Left lung (tissue), 10 donors: Measurements from ENCODE around the gene HOXD1. TPM values are rescaled to one million over a fixed set of nuclear protein-coding genes. Genes with fewer than 3 reads are reported as not detected.

ENCODE experiments used
- ATAC-seq: fragments of 200-7000 bp; cut with Tn5 transposase; one replicate; pipeline ENCODE4 v1.9.1; 2020; ENCODE audit warnings: moderate library complexity
- DNase-seq, 4 donors: peaks; one replicate each; pipeline ENCODE4 v3.0.0-alpha.2; 2013 to 2020
- H3K27ac ChIP-seq, 2 donors: fragments of 200-600 bp; sonication (generic) in 1 of 2; one replicate each; pipeline versions ENCODE4 v1.5.0 to v1.8.0; 2020 to 2021
- H3K27me3 ChIP-seq, 2 donors: fragments of 200-600 bp; sonication (generic) in 1 of 2; one replicate each; pipeline versions ENCODE4 v1.5.0 to v1.8.0; 2020 to 2021
- H3K36me3 ChIP-seq, 2 donors: fragments of 200-600 bp; sonication (generic) in 1 of 2; one replicate each; pipeline versions ENCODE4 v1.5.0 to v1.8.0; 2020 to 2021
- H3K4me1 ChIP-seq, 2 donors: fragments of 200-600 bp; one replicate each; pipeline ENCODE4 v1.8.0; 2021
- H3K4me3 ChIP-seq, 2 donors: fragments of 200-600 bp; sonication (generic) in 1 of 2; one replicate each; pipeline versions ENCODE4 v1.5.0 to v1.8.0; 2020 to 2021; ENCODE audit warnings: mild to moderate bottlenecking in 1 of 2
- H3K9me3 ChIP-seq, 2 donors: fragments of 200-600 bp; sonication (generic) in 1 of 2; one replicate each; pipeline versions ENCODE4 v1.5.0 to v1.8.0; 2020 to 2021
- intact Hi-C, 2 donors: fragments of 100-400 bp; cut with DNase I; formaldehyde crosslinking; loops; one replicate each; pipeline versions ENCODE4 v1.11.2 to v1.14.2; 2022
- polyA plus RNA-seq, 6 donors: library from polyadenylated mRNA; unstranded; fragments of 120-200 nt; gene quantifications; one replicate each; pipeline ENCODE4 v1.2.1, GENCODE V29; 2013; ENCODE audit not compliant: insufficient read length in 6 of 6
- total RNA-seq, 2 donors: library from RNA; stranded (reverse); fragmentation: NEBNext Ultra II Directional; extraction: Animal tissue kit (Norgen Biotek cat#: 25700); gene quantifications; one replicate each; pipeline ENCODE4 v1.2.1, GENCODE V29; 2021
- TF ChIP-seq, protein P1 (sequence below), 2 donors: fragments of 200-600 bp; sonication (generic) in 1 of 2; IDR thresholded peaks; one replicate each; pipeline versions ENCODE4 v1.5.0 to v1.8.0; 2021; ENCODE audit warnings: antibody characterized with exemption in 2 of 2
- donor health status: DM: no; HTN: yes; CAD: no.
- donor health status: DM: no; HTN: no; CAD: no.

The HOXD1 gene
- total and polyA plus RNA-seq, 8 donors = 0.35 to 5.9 (median 1.9) TPM

DNA sequence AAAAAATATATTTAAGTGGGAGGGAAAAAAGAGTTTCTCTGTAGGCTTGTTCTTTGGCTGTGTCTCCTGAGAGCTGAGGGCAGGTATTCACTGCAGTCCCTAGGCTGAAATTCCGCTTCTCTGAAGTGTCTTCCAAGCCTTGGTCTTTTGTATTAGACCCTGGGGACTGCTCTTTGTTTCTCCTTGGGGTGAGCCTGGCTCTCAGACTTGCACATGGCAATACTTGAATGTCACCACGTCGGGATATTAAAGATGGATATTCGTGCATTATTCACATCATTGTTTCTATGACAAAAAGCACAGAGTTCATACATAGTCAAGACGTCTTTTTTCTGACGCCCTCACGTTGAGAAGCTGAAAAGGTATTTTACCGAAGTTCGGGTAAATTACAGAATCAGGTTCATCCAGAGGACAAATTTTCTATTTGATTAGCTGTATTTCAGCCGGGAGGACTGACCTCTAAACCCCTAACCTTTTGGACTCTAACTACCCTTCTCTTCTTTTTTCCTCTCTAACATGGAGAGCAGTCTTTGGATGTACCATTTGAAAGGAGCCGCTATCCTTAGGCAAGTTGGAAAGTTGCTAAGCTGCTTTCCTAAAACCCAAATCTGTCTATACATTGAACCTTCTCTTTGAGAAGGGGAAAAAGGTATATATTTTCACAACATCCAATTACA lies 33.8 kb upstream of the HOXD1 start:
- TF ChIP-seq, protein P1, sequence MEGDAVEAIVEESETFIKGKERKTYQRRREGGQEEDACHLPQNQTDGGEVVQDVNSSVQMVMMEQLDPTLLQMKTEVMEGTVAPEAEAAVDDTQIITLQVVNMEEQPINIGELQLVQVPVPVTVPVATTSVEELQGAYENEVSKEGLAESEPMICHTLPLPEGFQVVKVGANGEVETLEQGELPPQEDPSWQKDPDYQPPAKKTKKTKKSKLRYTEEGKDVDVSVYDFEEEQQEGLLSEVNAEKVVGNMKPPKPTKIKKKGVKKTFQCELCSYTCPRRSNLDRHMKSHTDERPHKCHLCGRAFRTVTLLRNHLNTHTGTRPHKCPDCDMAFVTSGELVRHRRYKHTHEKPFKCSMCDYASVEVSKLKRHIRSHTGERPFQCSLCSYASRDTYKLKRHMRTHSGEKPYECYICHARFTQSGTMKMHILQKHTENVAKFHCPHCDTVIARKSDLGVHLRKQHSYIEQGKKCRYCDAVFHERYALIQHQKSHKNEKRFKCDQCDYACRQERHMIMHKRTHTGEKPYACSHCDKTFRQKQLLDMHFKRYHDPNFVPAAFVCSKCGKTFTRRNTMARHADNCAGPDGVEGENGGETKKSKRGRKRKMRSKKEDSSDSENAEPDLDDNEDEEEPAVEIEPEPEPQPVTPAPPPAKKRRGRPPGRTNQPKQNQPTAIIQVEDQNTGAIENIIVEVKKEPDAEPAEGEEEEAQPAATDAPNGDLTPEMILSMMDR (IDR thresholded peaks at IDR 0.05) = no peak

DNA sequence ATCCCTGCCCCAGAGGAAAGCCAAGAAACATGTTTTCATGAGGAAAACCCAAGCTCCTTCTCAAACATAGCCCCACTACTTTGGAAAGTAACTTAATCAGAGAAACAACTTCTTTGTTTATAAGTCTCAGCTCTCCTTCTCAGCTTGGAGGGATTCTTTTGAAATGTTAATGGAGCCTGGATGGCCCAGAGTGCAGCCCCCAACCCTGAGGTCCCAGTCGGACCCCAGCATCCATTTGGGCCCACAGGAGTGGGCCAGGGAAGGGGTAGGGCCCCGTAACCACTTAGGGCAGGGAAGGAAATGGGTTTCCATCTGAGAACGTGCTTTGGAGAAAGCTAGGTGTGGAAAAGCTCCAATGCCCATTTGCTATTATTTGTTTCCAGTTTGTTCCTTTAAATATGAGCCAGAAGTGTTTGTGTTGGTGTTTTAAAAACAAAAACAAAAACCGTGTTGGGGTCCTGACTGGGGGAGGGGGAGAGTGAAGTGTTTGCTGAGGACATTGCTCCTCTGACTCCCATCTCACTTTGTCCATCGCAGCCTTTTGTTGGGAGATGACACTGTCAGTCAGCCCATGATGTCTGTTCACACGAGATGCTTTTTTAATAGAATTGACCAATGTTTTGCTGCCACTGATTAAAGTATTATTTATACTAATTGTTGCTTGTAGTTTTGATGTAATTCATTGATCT lies 33.0 kb upstream of the HOXD1 start:
- no peak overlapping the region for H3K4me3 ChIP-seq
- no peak overlapping the region for H3K27ac ChIP-seq
- H3K4me1 ChIP-seq = peaks cover 0 to 10% of the 10 kb centered on the region in 2 donors
- TF ChIP-seq, protein P1 (IDR thresholded peaks at IDR 0.05) = no peak
- H3K27me3 ChIP-seq = peaks cover 98 to 100% of the 10 kb centered on the region in 2 donors
- ATAC-seq (no peak), DNase-seq (no peak)
- intact Hi-C loops = no loop called here
- no peaks in the 10 kb centered on the region for H3K9me3 ChIP-seq
- H3K36me3 ChIP-seq = no peaks in the 10 kb centered on the region

More for the DNA sequence above, 33.8 kb upstream of the HOXD1 start:
- no peaks in the 10 kb centered on the region for H3K36me3 ChIP-seq
- peaks cover 0 to 3% of the 10 kb centered on the region in 2 donors for H3K4me1 ChIP-seq
- ATAC-seq = no peak
- no peak overlapping the region for H3K4me3 ChIP-seq
- H3K27ac ChIP-seq = no peak overlapping the region
- intact Hi-C loops = no loop called here
- no peaks in the 10 kb centered on the region for H3K9me3 ChIP-seq
- H3K27me3 ChIP-seq = peaks cover 98 to 100% of the 10 kb centered on the region in 2 donors
- DNase-seq = no peak

DNA sequence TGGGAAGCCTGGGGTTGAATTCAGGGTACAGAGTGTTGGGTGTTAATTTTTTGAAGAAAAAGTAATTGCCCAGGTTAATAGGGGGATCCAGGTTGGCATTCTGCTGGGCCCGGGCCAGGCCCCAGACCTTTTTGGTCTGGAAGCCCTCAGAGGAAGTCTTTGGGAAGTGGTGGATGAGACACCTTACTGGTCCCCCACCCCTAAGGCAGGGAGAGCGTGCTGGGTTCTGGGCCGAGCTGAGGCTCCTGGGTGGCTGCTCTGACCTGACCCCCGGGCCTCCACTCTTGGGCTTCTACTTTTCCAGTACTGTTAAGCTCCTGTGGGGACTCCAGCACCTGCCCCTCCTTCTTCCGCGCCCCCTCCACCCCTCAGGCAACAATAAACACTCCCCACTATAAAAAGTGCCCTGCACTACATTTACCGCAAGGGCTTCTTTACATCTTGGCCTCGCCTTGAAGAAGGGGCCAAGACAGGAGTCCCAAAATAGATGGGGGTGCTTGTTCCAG lies 32.1 kb upstream of the HOXD1 start:
- TF ChIP-seq, protein P1 (IDR thresholded peaks at IDR 0.05) = no peak
- Histone ChIP-seq H3K9me3 (no peaks in the 10 kb centered on the region), H3K4me3 (no peak overlapping the region), H3K4me1 (peaks cover 0 to 14% of the 10 kb centered on the region in 2 donors), H3K27me3 (peaks cover 98 to 100% of the 10 kb centered on the region in 2 donors), H3K27ac (no peak overlapping the region), H3K36me3 (no peaks in the 10 kb centered on the region)
- ATAC-seq = no peak
- intact Hi-C loops = no loop called here
- no peak for DNase-seq

DNA sequence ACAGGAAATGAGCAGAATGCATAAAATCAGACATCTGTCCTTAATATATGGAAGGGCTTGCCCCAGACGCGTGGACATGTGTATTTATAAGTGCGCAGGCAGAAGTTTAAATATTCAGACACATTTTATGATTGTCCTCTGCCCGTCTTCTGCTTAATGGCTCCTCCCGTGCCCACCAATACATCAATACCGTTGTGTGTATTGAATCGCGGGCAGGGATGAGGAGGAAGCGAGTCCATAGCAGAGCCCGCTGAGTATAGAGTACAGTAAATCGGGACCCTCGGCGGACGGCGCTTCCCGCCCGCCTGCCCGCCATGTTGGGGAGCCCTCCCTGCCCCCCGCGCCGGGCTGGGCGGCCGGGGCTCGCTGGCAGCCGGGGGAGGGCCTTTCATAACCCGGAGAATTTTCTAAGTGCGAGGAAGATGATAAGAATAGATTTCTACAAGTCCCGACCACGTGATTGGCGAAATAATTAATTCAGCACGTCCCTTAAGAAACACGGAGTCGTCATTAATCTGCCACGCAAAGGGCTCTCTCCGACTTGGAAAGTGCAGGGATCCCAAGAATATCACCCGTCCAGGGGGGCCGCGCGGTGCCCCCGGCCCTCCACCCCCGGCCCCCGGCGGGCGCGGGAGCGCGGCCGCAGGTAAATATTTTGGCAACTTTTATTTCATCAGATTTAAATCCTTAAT lies 31.5 kb upstream of the HOXD1 start, which contains the start of gene HOXD3:
HOXD3 (plus strand) TSS at position 501 of the 692 bp plus-strand sequence. CDS start 11,808 bp downstream, outside the sequence.
- Histone ChIP-seq H3K27ac (no peak within 1 kb of the TSS), H3K4me1 (peaks cover 0 to 14% of the 10 kb centered on the region in 2 donors), H3K9me3 (no peaks in the 10 kb centered on the region), H3K27me3 (peaks cover 98 to 100% of the 10 kb centered on the region in 2 donors), H3K4me3 (no peak within 1 kb of the TSS), H3K36me3 (no peaks in the 10 kb centered on the region)
- DNase-seq (no peak), ATAC-seq (no peak)
- intact Hi-C loops = no loop called here
- TF ChIP-seq, protein P1 (IDR thresholded peaks at IDR 0.05) = no peak
